Neural cell (in vitro differentiated cells): ENCODE results near the gene SP140L. TPM values are rescaled to one million over a fixed set of nuclear protein-coding genes. Genes with fewer than 3 reads are reported as not detected.
"Not testable (repeated sequence)": the region's sequence is repeated elsewhere in the genome, so short reads cannot be mapped to it uniquely, and the experiment has no call there.

Experiments used
- H2AFZ ChIP-seq: fragments of 200-600, 300-800 bp; sonication (generic), shearing (Covaris generic); 2 replicates; pipeline ENCODE4 v1.6.0; 2014; ENCODE audit warnings: low read depth, mild to moderate bottlenecking, antibody characterized with exemption, low read length, moderate library complexity
- H3F3A ChIP-seq: fragments of 200-600 bp; shearing (Covaris generic); 2 replicates; pipeline ENCODE4 v1.6.1; 2016; ENCODE audit warnings: mild to moderate bottlenecking, moderate library complexity, mixed read lengths, antibody characterized with exemption, low read length; ENCODE audit not compliant: insufficient read depth, poor library complexity, severe bottlenecking
- H3K27ac ChIP-seq: fragments of 200-600, 300-800 bp; sonication (generic), shearing (Covaris generic); 2 replicates; pipeline ENCODE4 v1.5.1; 2014; ENCODE audit warnings: mild to moderate bottlenecking, low read length, moderate library complexity
- H3K27me3 ChIP-seq: fragments of 300-800, 200-600 bp; sonication (generic), shearing (Covaris generic); 2 replicates; pipeline ENCODE4 v1.6.0; 2014; ENCODE audit warnings: mild to moderate bottlenecking, low read depth, low read length, moderate library complexity; ENCODE audit not compliant: insufficient read depth
- H3K36me3 ChIP-seq: fragments of 300-800, 200-600 bp; sonication (generic), shearing (Covaris generic); 2 replicates; pipeline ENCODE4 v1.5.1; 2014; ENCODE audit warnings: mild to moderate bottlenecking, antibody characterized with exemption, low read length, moderate library complexity; ENCODE audit not compliant: insufficient read depth
- H3K4me2 ChIP-seq: fragments of 300-800, 200-600 bp; sonication (generic), shearing (Covaris generic); 2 replicates; pipeline ENCODE4 v1.6.0; 2014; ENCODE audit warnings: mild to moderate bottlenecking, low read length
- H3K4me3 ChIP-seq: fragments of 300-800, 200-600 bp; sonication (generic), shearing (Covaris generic); 2 replicates; pipeline ENCODE4 v1.5.1; 2014; ENCODE audit warnings: mild to moderate bottlenecking, low read length, moderate library complexity
- H3K79me2 ChIP-seq: fragments of 200-600 bp; shearing (Covaris generic); replicated peaks from 2 replicates; pipeline ENCODE4 v1.6.0; 2014; ENCODE audit warnings: mild to moderate bottlenecking, low read length, moderate library complexity; ENCODE audit not compliant: insufficient read depth
- H3K9ac ChIP-seq: fragments of 300-800, 200-600 bp; sonication (generic), shearing (Covaris generic); 2 replicates; pipeline ENCODE4 v1.6.1; 2016; ENCODE audit warnings: mild to moderate bottlenecking, low read length, mixed read lengths
- H3K9me2 ChIP-seq: fragments of 200-600 bp; shearing (Covaris generic); 2 replicates; pipeline ENCODE4 v1.6.1; 2016; ENCODE audit warnings: mild to moderate bottlenecking, low read length, mixed read lengths; ENCODE audit not compliant: insufficient read depth
- H3K9me3 ChIP-seq: fragments of 200-600, 300-800 bp; sonication (generic), shearing (Covaris generic); 2 replicates; pipeline ENCODE4 v1.6.1; 2016; ENCODE audit warnings: mild to moderate bottlenecking, mixed run types, low read length, moderate library complexity, mixed read lengths
- H4K20me1 ChIP-seq: fragments of 200-600 bp; shearing (Covaris generic); 2 replicates; pipeline ENCODE4 v1.6.1; 2016; ENCODE audit warnings: mild to moderate bottlenecking, mixed run types; ENCODE audit not compliant: insufficient read depth
- CTCF ChIP-seq: fragments of 450-650 bp; IDR thresholded peaks from 2 replicates; pipeline ENCODE4 v1.5.1; 2014; ENCODE audit warnings: antibody characterized with exemption, mild to moderate bottlenecking, moderate library complexity; ENCODE audit not compliant: poor library complexity, severe bottlenecking
- EP300 ChIP-seq: fragments of 450-650 bp; conservative IDR thresholded peaks from 2 replicates; pipeline ENCODE4 v1.6.1; 2014; ENCODE audit warnings: antibody characterized with exemption, mild to moderate bottlenecking, moderate library complexity; ENCODE audit not compliant: poor library complexity, severe bottlenecking
- EZH2 ChIP-seq: fragments of 200-600, 300-800 bp; shearing (Covaris generic), sonication (generic); IDR thresholded peaks from 2 replicates; pipeline ENCODE4 v1.6.1; 2014; ENCODE audit warnings: antibody characterized with exemption, low read length, borderline replicate concordance, mild to moderate bottlenecking; ENCODE audit not compliant: insufficient read depth, poor library complexity, severe bottlenecking
- MXI1 ChIP-seq: fragments of 450-650 bp; conservative IDR thresholded peaks from 2 replicates; pipeline ENCODE4 v1.6.1; 2014; ENCODE audit warnings: antibody characterized with exemption, mild to moderate bottlenecking; ENCODE audit not compliant: poor library complexity, severe bottlenecking
- POLR2AphosphoS5 ChIP-seq: IDR thresholded peaks from 2 replicates; pipeline ENCODE4 v1.6.1; 2012
- RAD21 ChIP-seq: fragments of 450-650 bp; conservative IDR thresholded peaks from 2 replicates; pipeline ENCODE4 v1.6.1; 2014; ENCODE audit warnings: antibody characterized with exemption, mild to moderate bottlenecking, moderate library complexity
- SMC3 ChIP-seq: fragments of 450-650 bp; conservative IDR thresholded peaks from 2 replicates; pipeline ENCODE4 v1.6.1; 2014; ENCODE audit warnings: antibody characterized with exemption, mild to moderate bottlenecking, moderate library complexity; ENCODE audit not compliant: poor library complexity
- TAF1 ChIP-seq: IDR thresholded peaks from 2 replicates; pipeline ENCODE4 v1.6.1; 2012; ENCODE audit warnings: low read depth
- polyA plus RNA-seq: library from polyadenylated mRNA; depleted of rRNA; stranded (reverse); fragments of >200 nt; gene quantifications from 2 replicates; pipeline ENCODE4 v1.2.3, GENCODE V29; 2014
- TF ChIP-seq, protein P1 (sequence below): IDR thresholded peaks from 2 replicates; pipeline ENCODE4 v1.6.1; 2012; ENCODE audit warnings: borderline replicate concordance

SP140L gene
- polyA plus RNA-seq, 1 donor from 2014 or later, result not detected

DNA sequence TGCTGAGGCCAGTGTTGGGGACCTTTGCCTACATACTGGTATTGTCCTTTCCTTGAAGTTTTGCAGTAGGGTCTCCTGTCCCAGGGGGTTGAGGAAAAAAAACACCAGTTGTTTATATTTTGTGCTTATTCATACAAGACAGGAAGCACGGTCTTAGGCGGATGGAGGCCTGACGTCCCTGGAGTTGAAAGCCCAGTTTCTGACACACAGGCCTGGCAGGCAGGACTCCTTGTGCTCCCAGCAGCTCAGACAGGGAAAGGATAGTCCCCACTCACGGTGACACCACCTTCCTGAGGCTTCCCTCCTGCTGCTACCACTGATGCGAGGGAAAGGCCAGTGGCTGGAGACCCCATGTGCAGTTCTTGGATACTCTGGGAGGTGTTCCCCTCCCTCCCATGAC, 73.5 kb downstream of the SP140L start:
- Histone ChIP-seq H3K9ac (no peak overlapping the region), H3K9me2 (no peaks in the 10 kb centered on the region), H3K4me3 (no peak overlapping the region), H3F3A (no peaks in the 10 kb centered on the region), H3K36me3 (no peaks in the 10 kb centered on the region), H3K79me2 (no peaks in the 10 kb centered on the region), H2AFZ (no peak overlapping the region), H3K27ac (no peak overlapping the region), H3K27me3 (no peaks in the 10 kb centered on the region), H4K20me1 (no peaks in the 10 kb centered on the region), H3K4me2 (no peak overlapping the region), H3K9me3 (no peaks in the 10 kb centered on the region)
- TF ChIP-seq POLR2AphosphoS5 (no peak), EZH2 (no peak), MXI1 (no peak), SMC3 (no peak), EP300 (no peak), TAF1 (no peak), CTCF (no peak), RAD21 (no peak)
- TF ChIP-seq, protein P1, sequence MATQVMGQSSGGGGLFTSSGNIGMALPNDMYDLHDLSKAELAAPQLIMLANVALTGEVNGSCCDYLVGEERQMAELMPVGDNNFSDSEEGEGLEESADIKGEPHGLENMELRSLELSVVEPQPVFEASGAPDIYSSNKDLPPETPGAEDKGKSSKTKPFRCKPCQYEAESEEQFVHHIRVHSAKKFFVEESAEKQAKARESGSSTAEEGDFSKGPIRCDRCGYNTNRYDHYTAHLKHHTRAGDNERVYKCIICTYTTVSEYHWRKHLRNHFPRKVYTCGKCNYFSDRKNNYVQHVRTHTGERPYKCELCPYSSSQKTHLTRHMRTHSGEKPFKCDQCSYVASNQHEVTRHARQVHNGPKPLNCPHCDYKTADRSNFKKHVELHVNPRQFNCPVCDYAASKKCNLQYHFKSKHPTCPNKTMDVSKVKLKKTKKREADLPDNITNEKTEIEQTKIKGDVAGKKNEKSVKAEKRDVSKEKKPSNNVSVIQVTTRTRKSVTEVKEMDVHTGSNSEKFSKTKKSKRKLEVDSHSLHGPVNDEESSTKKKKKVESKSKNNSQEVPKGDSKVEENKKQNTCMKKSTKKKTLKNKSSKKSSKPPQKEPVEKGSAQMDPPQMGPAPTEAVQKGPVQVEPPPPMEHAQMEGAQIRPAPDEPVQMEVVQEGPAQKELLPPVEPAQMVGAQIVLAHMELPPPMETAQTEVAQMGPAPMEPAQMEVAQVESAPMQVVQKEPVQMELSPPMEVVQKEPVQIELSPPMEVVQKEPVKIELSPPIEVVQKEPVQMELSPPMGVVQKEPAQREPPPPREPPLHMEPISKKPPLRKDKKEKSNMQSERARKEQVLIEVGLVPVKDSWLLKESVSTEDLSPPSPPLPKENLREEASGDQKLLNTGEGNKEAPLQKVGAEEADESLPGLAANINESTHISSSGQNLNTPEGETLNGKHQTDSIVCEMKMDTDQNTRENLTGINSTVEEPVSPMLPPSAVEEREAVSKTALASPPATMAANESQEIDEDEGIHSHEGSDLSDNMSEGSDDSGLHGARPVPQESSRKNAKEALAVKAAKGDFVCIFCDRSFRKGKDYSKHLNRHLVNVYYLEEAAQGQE, result no peak

DNA sequence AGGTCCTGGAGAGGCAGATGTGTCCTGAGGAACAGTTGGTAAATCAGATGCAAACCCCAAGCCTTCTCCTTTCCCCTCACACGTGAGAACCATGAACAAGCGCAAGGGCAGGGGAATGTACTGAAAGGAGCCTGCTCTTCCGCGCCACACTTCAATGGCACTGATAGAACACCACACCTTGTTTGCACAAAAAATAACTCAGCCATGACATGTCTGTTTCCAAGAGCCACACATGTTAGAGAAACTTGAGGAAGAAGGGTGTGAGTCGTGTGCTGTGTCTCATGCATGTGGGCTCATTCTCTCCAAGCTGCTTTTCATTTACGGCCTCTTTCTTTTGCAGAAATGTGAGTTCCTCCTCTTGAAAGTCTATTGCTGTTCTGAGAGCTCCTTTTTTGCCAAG, 74.0 kb downstream of the SP140L start:
- not testable (repeated sequence) for H3K36me3 ChIP-seq, H2AFZ ChIP-seq, H3K4me3 ChIP-seq, H3K27ac ChIP-seq, H3K79me2 ChIP-seq, H3K9ac ChIP-seq, H4K20me1 ChIP-seq, H3K9me2 ChIP-seq, H3K27me3 ChIP-seq, H3K4me2 ChIP-seq, H3F3A ChIP-seq, H3K9me3 ChIP-seq

DNA sequence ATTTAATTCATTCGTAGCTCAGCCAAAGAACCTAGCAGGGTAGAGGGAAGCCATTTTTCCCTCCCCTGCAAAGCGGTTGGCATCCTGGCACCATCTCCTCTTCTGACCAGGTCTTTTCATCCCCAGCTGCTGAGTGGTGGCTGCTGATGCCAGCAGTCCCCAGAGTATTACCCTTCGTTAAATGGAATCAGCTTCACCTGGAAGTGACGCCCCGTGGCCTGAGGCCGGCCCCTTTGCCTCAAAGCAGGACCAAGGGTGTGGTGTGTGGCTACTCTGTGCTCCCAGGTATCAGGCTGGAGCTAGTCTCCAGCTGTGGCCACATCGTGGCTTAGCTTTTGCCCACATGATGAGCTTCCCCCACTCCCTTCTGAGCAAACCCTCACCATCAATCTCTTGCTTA, 76.8 kb downstream of the SP140L start:
- no peaks in the 10 kb centered on the region for H3K27me3 ChIP-seq
- H2AFZ ChIP-seq, result no peak overlapping the region
- no peak for TF ChIP-seq RAD21
- no peak for TF ChIP-seq SMC3
- TF ChIP-seq EZH2, result no peak
- TF ChIP-seq EP300, result no peak
- TF ChIP-seq POLR2AphosphoS5, result no peak
- TF ChIP-seq, protein P1, result no peak
- TF ChIP-seq TAF1, result no peak
- no peak for TF ChIP-seq CTCF
- TF ChIP-seq MXI1, result no peak
- H3K27ac ChIP-seq, result no peak overlapping the region
- H3K9ac ChIP-seq, result no peak overlapping the region
- no peaks in the 10 kb centered on the region for H4K20me1 ChIP-seq
- H3K4me3 ChIP-seq, result no peak overlapping the region
- H3K4me2 ChIP-seq, result no peak overlapping the region
- no peaks in the 10 kb centered on the region for H3K9me2 ChIP-seq
- no peaks in the 10 kb centered on the region for H3K9me3 ChIP-seq
- no peaks in the 10 kb centered on the region for H3K36me3 ChIP-seq
- H3K79me2 ChIP-seq, result no peaks in the 10 kb centered on the region
- no peaks in the 10 kb centered on the region for H3F3A ChIP-seq
